ENCODE data around the gene ZNF319.
A peak's percentile ranks its signal among the peaks of the same experiment; 100 is the strongest.
"Not testable (repeated sequence)": the region's sequence is repeated elsewhere in the genome, so short reads cannot be mapped to it uniquely, and the experiment has no call there.

ZNF319 gene

GRCh38 chr16:57984443-57985203 lies 15.8 kb downstream of the ZNF319 start:
- peak overlapping the region; percentile 87 for H3K4me3 Mint-ChIP-seq
- H3K27ac Mint-ChIP-seq = peak overlapping the region; percentile 89
- DNase-seq (ENCODE audit: low spot score in 2 of 2) (peak; percentile 86 to 93), ATAC-seq (peak; percentile 97)
- H3K36me3 Mint-ChIP-seq = no peaks in the 10 kb centered on the region
- peaks cover 15% of the 10 kb centered on the region for H3K4me1 Mint-ChIP-seq
- no peaks in the 10 kb centered on the region for H3K9me3 Mint-ChIP-seq

- no peak overlapping the region for H3K27ac Mint-ChIP-seq
- H3K36me3 Mint-ChIP-seq = peaks cover 5% of the 10 kb centered on the region
- no peak for ATAC-seq
- peaks cover 15% of the 10 kb centered on the region for H3K4me1 Mint-ChIP-seq
- no peak overlapping the region for H3K4me3 Mint-ChIP-seq
- no peak for DNase-seq (ENCODE audit: low spot score in 2 of 2)
- no peaks in the 10 kb centered on the region for H3K9me3 Mint-ChIP-seq
Measured at GRCh38 chr16:57982385-57982784, 18.1 kb downstream of the ZNF319 start.

- no peak overlapping the region for H3K4me3 Mint-ChIP-seq
- H3K9me3 Mint-ChIP-seq = no peaks in the 10 kb centered on the region
- H3K4me1 Mint-ChIP-seq = peaks cover 15% of the 10 kb centered on the region
- DNase-seq (ENCODE audit: low spot score in 2 of 2) (no peak), ATAC-seq (no peak)
- H3K27ac Mint-ChIP-seq = no peak overlapping the region
- H3K36me3 Mint-ChIP-seq = peaks cover 5% of the 10 kb centered on the region
Measured at GRCh38 chr16:57981636-57982035, 18.8 kb downstream of the ZNF319 start.

GRCh38 chr16:57979006-57979585 lies 21.4 kb downstream of the ZNF319 start:
- Mint-ChIP-seq H3K36me3 (peaks cover 5% of the 10 kb centered on the region), H3K9me3 (no peaks in the 10 kb centered on the region), H3K4me3 (no peak overlapping the region), H3K4me1 (peaks cover under 1% of the 10 kb centered on the region), H3K27ac (no peak overlapping the region)
- no peak for DNase-seq (ENCODE audit: low spot score in 2 of 2)
- ATAC-seq = no peak

- not testable (repeated sequence) for H3K36me3 Mint-ChIP-seq; H3K27ac Mint-ChIP-seq; H3K9me3 Mint-ChIP-seq; DNase-seq (ENCODE audit: low spot score in 2 of 2); H3K4me1 Mint-ChIP-seq; ATAC-seq; H3K4me3 Mint-ChIP-seq
Measured at GRCh38 chr16:57978070-57978465, 22.4 kb downstream of the ZNF319 start.

GRCh38 chr16:57977418-57978069 lies 22.9 kb downstream of the ZNF319 start:
- ATAC-seq (peak; percentile 24), DNase-seq (ENCODE audit: low spot score in 2 of 2) (no peak)

GRCh38 chr16:57976331-57976796 lies 24.1 kb downstream of the ZNF319 start:
- Mint-ChIP-seq H3K36me3 (peaks cover 5% of the 10 kb centered on the region), H3K27ac (no peak overlapping the region), H3K4me1 (peaks cover 12% of the 10 kb centered on the region), H3K4me3 (no peak overlapping the region), H3K9me3 (no peaks in the 10 kb centered on the region)
- DNase-seq (ENCODE audit: low spot score in 2 of 2) = no peak
- no peak for ATAC-seq

More at GRCh38 chr16:57977418-57978069, 22.9 kb downstream of the ZNF319 start:
- H3K36me3 Mint-ChIP-seq = peaks cover 5% of the 10 kb centered on the region
- H3K4me3 Mint-ChIP-seq = no peak overlapping the region
- no peak overlapping the region for H3K27ac Mint-ChIP-seq
- H3K9me3 Mint-ChIP-seq = no peaks in the 10 kb centered on the region
- peaks cover 3% of the 10 kb centered on the region for H3K4me1 Mint-ChIP-seq

- Mint-ChIP-seq H3K27ac (peak overlapping the region; percentile 5), H3K4me3 (no peak overlapping the region), H3K9me3 (no peaks in the 10 kb centered on the region), H3K4me1 (peaks cover 12% of the 10 kb centered on the region), H3K36me3 (no peaks in the 10 kb centered on the region)
- DNase-seq (ENCODE audit: low spot score in 2 of 2) (no peak), ATAC-seq (no peak)
Measured at GRCh38 chr16:57972306-57972705, 28.2 kb downstream of the ZNF319 start.

- H3K4me3 Mint-ChIP-seq = no peak overlapping the region
- no peaks in the 10 kb centered on the region for H3K36me3 Mint-ChIP-seq
- no peaks in the 10 kb centered on the region for H3K9me3 Mint-ChIP-seq
- H3K27ac Mint-ChIP-seq = peak overlapping the region; percentile 5
- ATAC-seq (no peak), DNase-seq (ENCODE audit: low spot score in 2 of 2) (no peak)
- peaks cover 12% of the 10 kb centered on the region for H3K4me1 Mint-ChIP-seq
Measured at GRCh38 chr16:57971848-57972247, 28.6 kb downstream of the ZNF319 start.

GRCh38 chr16:57970970-57971369 lies 29.5 kb downstream of the ZNF319 start, which contains the start of gene CNGB1:
TSS of gene CNGB1 (minus strand) at chr16:57971128. CDS start at chr16:57967286, 3,842 bp downstream.
- Mint-ChIP-seq H3K9me3 (no peaks in the 10 kb centered on the region), H3K27ac (peak within 1 kb of the TSS; percentile 5), H3K4me1 (peaks cover 12% of the 10 kb centered on the region), H3K4me3 (no peak within 1 kb of the TSS), H3K36me3 (no peaks in the 10 kb centered on the region)
- no peak for ATAC-seq
- no peak for DNase-seq (ENCODE audit: low spot score in 2 of 2)

GRCh38 chr16:57970319-57970718 lies 30.2 kb downstream of the ZNF319 start:
- no peak overlapping the region for H3K27ac Mint-ChIP-seq
- H3K9me3 Mint-ChIP-seq = no peaks in the 10 kb centered on the region
- H3K4me1 Mint-ChIP-seq = peaks cover 12% of the 10 kb centered on the region
- DNase-seq (ENCODE audit: low spot score in 2 of 2) = no peak
- ATAC-seq = no peak
- H3K4me3 Mint-ChIP-seq = no peak overlapping the region
- no peaks in the 10 kb centered on the region for H3K36me3 Mint-ChIP-seq

GRCh38 chr16:57969451-57970123 lies 30.9 kb downstream of the ZNF319 start:
- Mint-ChIP-seq H3K4me1 (peaks cover 12% of the 10 kb centered on the region), H3K9me3 (no peaks in the 10 kb centered on the region), H3K27ac (no peak overlapping the region), H3K4me3 (no peak overlapping the region), H3K36me3 (no peaks in the 10 kb centered on the region)
- ATAC-seq (no peak), DNase-seq (ENCODE audit: low spot score in 2 of 2) (no peak)

GRCh38 chr16:57967916-57968315 lies 32.6 kb downstream of the ZNF319 start:
- no peak overlapping the region for H3K4me3 Mint-ChIP-seq
- no peak overlapping the region for H3K27ac Mint-ChIP-seq
- no peaks in the 10 kb centered on the region for H3K9me3 Mint-ChIP-seq
- H3K4me1 Mint-ChIP-seq = peaks cover 12% of the 10 kb centered on the region
- DNase-seq (ENCODE audit: low spot score in 2 of 2) (no peak), ATAC-seq (no peak)
- no peaks in the 10 kb centered on the region for H3K36me3 Mint-ChIP-seq

GRCh38 chr16:57966986-57967385 lies 33.5 kb downstream of the ZNF319 start:
- H3K27ac Mint-ChIP-seq = no peak overlapping the region
- no peaks in the 10 kb centered on the region for H3K9me3 Mint-ChIP-seq
- DNase-seq (ENCODE audit: low spot score in 2 of 2) (no peak), ATAC-seq (no peak)
- no peaks in the 10 kb centered on the region for H3K36me3 Mint-ChIP-seq
- no peak overlapping the region for H3K4me3 Mint-ChIP-seq
- H3K4me1 Mint-ChIP-seq = peaks cover 3% of the 10 kb centered on the region

GRCh38 chr16:57966204-57966771 lies 34.2 kb downstream of the ZNF319 start:
- no peak overlapping the region for H3K4me3 Mint-ChIP-seq
- no peak for DNase-seq (ENCODE audit: low spot score in 2 of 2)
- H3K9me3 Mint-ChIP-seq = no peaks in the 10 kb centered on the region
- no peaks in the 10 kb centered on the region for H3K4me1 Mint-ChIP-seq
- H3K27ac Mint-ChIP-seq = no peak overlapping the region
- no peak for ATAC-seq
- H3K36me3 Mint-ChIP-seq = no peaks in the 10 kb centered on the region

Data from stimulated activated effector memory CD8-positive, alpha-beta T cell treated with anti-CD3 and anti-CD28 coated beads, Interleukin-12 subunit alpha, Interleukin-12 subunit beta, amount 100 ng/mL, for 72 hours (primary cell).